Transverse colon (tissue), 4 donors: ENCODE results near the gene SYT13.

Source experiments
- CTCF ChIP-seq, 5 experiments: fragments of 200-600 bp in 3 of 5; fragments of 450-650 bp in 2 of 5; sonication (generic) in 3 of 5; IDR thresholded peaks; 1 replicate in 2 of 5; 2 replicates in 3 of 5; pipeline ENCODE4 v1.5.1; 2016 to 2017; ENCODE audit warnings: antibody characterized with exemption in 5 of 5, inconsistent platforms in 3 of 5, mild to moderate bottlenecking in 2 of 5, moderate library complexity in 1 of 5
- POLR2A ChIP-seq: fragments of 450-650 bp; IDR thresholded peaks from one replicate; pipeline ENCODE4 v1.6.1; 2016; ENCODE audit warnings: antibody characterized with exemption, mild to moderate bottlenecking, moderate library complexity
- POLR2AphosphoS5 ChIP-seq, 3 donors: sonication (generic); formaldehyde crosslinking; IDR thresholded peaks; one replicate each; pipeline ENCODE4 v1.6.1; 2016; ENCODE audit warnings: antibody characterized with exemption in 3 of 3

- TF ChIP-seq CTCF (IDR thresholded peaks at IDR 0.05) (no peak), POLR2A (no peak), POLR2AphosphoS5 (IDR thresholded peaks at IDR 0.05) (no peak)
Measured at GRCh38 chr11:45263773-45264172, 22.4 kb downstream of the SYT13 start.
